ENCODE results near the gene ANGPTL7. TPM values are rescaled to one million over a fixed set of nuclear protein-coding genes. Genes with fewer than 3 reads are reported as not detected.

ANGPTL7 gene
- total RNA-seq, 4 donors from 2014 or later, result 0.33 to 4.6 (median 0.38) TPM

DNA sequence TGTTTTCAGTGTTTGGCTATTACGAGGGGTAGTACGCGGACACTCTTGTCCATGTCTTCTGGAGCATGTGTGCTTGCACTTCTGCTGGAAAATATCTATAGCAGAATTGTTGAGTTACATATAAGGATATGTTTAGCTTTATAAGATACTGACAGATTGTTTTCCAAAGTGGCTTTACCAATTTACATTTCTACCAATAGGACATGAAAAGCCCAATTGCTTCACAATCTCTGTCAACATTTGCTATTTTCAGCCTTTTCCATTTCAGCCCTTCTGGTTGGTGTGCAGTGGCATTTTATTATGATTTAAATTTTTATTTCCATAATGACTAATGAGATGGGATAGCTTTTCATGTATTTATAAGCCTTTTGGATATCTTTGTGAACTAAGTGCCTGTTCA, 6.3 kb upstream of the ANGPTL7 start:
- WGBS, 2 donors, result 98% methylated on average over 3 of the region's 3 CpGs
- intact Hi-C loops (cut with DNase I), result no loop called here
- Histone ChIP-seq H3K4me1 (peaks cover 0 to 9% of the 10 kb centered on the region in 2 donors), H3K4me3 (replicated peaks in 1 of 3) (no peak overlapping the region), H3K9me3 (no peaks in the 10 kb centered on the region), H3K27me3 (no peaks in the 10 kb centered on the region), H3K36me3 (no peaks in the 10 kb centered on the region), H3K27ac (no peak overlapping the region)
- TF ChIP-seq CTCF (IDR thresholded peaks at IDR 0.05) (no peak), POLR2A (IDR thresholded peaks at IDR 0.05) (no peak)
- no peak for DNase-seq

DNA sequence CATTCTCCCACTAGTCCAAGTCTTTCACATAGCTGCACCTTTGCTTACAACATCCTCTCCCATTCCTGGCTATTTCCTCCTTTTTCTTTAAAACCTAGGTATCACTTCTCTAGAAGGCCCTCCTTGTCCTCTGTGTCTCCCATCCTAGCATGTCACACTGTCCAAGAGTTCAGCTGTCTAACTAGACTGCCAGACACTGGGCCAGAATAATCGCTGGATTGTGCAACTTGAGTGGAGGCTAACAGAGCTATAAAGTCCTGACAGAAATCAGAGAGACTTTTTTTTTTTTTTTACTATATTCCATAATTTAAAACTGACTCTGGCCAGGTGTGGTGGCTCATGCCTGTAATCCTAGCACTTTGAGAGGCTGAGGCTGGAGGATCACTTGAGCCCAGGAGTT, 4.2 kb upstream of the ANGPTL7 start:
- Histone ChIP-seq H3K9me3 (no peaks in the 10 kb centered on the region), H3K27ac (no peak overlapping the region), H3K36me3 (no peaks in the 10 kb centered on the region), H3K4me1 (peaks cover 0 to 6% of the 10 kb centered on the region in 2 donors), H3K27me3 (no peaks in the 10 kb centered on the region), H3K4me3 (replicated peaks in 1 of 3) (no peak overlapping the region)
- 85 to 95% methylated on average over 1 of the region's 1 CpG for WGBS, 2 donors
- TF ChIP-seq POLR2A (IDR thresholded peaks at IDR 0.05) (no peak), CTCF (IDR thresholded peaks at IDR 0.05) (no peak)
- no peak for DNase-seq
- intact Hi-C loops (cut with DNase I), result no loop called here

- Histone ChIP-seq H3K36me3 (peaks cover 0 to 4% of the 10 kb centered on the region in 2 donors), H3K4me3 (replicated peaks in 1 of 3) (no peak overlapping the region), H3K4me1 (no peaks in the 10 kb centered on the region), H3K27ac (no peak overlapping the region), H3K9me3 (no peaks in the 10 kb centered on the region), H3K27me3 (no peaks in the 10 kb centered on the region)
- intact Hi-C loops (cut with DNase I), result no loop called here
- no peak for TF ChIP-seq CTCF (IDR thresholded peaks at IDR 0.05)
- TF ChIP-seq POLR2A (IDR thresholded peaks at IDR 0.05), result no peak
- WGBS, 2 donors, result 89 to 90% methylated on average over 3 of the region's 3 CpGs
- DNase-seq, result no peak
Measured at GRCh38 chr1:11187000-11187399, 2.2 kb upstream of the ANGPTL7 start.

DNA sequence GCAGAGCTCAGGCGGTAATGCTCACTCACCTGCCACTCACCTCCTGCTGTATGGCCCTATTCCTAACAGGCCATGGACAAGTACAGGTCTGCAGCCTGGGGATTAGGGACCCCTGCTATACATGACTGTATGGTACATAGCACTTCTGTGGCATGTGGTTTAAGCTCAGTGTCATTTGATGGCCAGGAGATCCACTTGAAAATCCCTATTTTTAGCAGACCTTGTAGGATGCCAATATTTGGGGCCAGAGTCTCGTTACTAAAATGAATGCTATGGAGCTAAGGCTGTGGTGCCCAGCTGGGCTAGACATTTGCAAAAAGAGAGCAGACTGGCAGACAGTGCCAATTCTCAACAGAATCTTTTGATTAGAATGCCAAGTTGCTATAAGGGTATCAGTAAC, 1.7 kb upstream of the ANGPTL7 start:
- no peak for DNase-seq

DNA sequence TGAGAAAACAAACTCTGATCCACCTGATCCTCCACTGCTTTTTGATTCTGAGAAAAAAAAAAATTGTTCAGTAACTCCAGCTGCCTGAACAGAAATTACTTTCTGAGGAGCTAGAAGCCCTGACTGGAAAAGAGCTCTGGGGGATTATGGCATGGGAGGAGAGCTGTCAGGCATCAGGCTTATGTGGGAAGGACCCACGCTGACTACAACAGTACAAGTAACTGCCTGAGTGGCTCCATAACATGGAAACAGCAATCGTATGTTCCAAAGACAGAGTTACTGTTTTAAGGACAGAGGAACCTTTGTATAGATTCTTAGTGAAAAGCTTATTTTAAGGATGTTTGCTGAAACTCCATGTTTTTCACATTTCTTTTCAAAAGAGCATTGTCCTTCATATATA, 1.2 kb upstream of the ANGPTL7 start:
- WGBS, 2 donors, result 90 to 91% methylated on average over 2 of the region's 2 CpGs
- intact Hi-C loops (cut with DNase I), result no loop called here
- H3K4me1 ChIP-seq, result no peaks in the 10 kb centered on the region
- no peaks in the 10 kb centered on the region for H3K9me3 ChIP-seq
- peaks cover 0 to 4% of the 10 kb centered on the region in 2 donors for H3K36me3 ChIP-seq
- no peak overlapping the region for H3K27ac ChIP-seq
- no peak for TF ChIP-seq CTCF (IDR thresholded peaks at IDR 0.05)
- no peak for TF ChIP-seq POLR2A (IDR thresholded peaks at IDR 0.05)
- no peak for DNase-seq
- no peaks in the 10 kb centered on the region for H3K27me3 ChIP-seq
- H3K4me3 ChIP-seq (replicated peaks in 1 of 3), result no peak overlapping the region

More for the DNA sequence above, 1.7 kb upstream of the ANGPTL7 start:
- intact Hi-C loops (cut with DNase I), result no loop called here
- Histone ChIP-seq H3K27me3 (no peaks in the 10 kb centered on the region), H3K4me1 (no peaks in the 10 kb centered on the region), H3K4me3 (replicated peaks in 1 of 3) (no peak overlapping the region), H3K9me3 (no peaks in the 10 kb centered on the region), H3K27ac (no peak overlapping the region), H3K36me3 (peaks cover 0 to 4% of the 10 kb centered on the region in 2 donors)
- 88 to 92% methylated on average over 2 of the region's 2 CpGs for WGBS, 2 donors
- TF ChIP-seq CTCF (IDR thresholded peaks at IDR 0.05) (no peak), POLR2A (IDR thresholded peaks at IDR 0.05) (no peak)
